Lower leg skin (tissue), 3 donors: Measurements from ENCODE around the gene ENDOU.

ENCODE experiments used
- POLR2A ChIP-seq, 2 donors: fragments of 450-650 bp; IDR thresholded peaks; one replicate each; pipeline ENCODE4 v1.6.1; 2016 to 2017; ENCODE audit warnings: antibody characterized with exemption in 2 of 2, mild to moderate bottlenecking in 1 of 2, moderate library complexity in 1 of 2
- TF ChIP-seq, protein P1 (sequence below), 3 donors: fragments of 450-650 bp; IDR thresholded peaks; one replicate each; pipeline ENCODE4 v1.5.1; 2016; ENCODE audit warnings: antibody characterized with exemption in 3 of 3, mild to moderate bottlenecking in 3 of 3, moderate library complexity in 2 of 3

DNA sequence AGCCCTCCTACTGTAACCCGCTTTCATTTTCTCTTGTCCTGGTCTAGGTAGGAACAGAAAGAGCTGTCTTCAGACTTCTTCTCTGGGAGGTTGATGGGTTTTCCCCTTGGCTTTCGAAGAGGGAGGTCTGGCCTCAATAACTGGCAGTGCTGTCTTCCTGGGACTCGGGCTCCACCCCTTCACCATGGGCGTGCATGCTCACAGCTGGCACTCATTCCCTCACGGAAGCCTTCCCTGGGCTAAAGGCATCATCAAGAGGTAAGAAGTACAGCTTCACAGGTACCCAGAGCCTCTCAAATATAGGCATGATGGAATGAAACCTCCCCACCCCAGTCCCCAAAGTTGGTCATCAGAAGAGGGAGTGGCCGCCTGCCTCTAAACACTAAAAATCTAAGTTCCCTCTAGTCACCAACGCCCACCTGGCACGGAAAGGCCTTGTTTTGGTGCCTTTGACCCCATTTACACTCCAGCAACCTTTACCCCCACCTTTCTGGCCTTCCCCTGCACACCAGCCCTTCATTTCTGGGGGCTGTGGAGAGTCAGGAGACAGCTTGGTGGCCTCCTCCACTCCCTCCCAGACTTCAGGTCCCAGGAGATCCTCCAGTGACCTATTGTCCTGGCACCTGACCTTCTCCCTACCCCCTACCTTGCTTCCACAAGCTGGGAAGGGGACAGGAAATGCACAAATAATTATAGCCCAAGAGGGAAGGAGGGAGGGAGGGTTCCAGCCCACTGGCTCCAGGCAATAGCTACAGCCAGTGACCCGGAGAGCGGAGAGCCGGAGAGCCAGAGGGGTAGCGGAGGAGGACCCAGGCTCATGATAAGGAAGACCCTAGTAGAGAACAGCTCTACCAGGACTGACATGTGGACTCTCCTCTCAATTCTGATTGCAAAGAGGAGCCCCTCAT lies 30.6 kb upstream of the ENDOU start:
- TF ChIP-seq, protein P1, sequence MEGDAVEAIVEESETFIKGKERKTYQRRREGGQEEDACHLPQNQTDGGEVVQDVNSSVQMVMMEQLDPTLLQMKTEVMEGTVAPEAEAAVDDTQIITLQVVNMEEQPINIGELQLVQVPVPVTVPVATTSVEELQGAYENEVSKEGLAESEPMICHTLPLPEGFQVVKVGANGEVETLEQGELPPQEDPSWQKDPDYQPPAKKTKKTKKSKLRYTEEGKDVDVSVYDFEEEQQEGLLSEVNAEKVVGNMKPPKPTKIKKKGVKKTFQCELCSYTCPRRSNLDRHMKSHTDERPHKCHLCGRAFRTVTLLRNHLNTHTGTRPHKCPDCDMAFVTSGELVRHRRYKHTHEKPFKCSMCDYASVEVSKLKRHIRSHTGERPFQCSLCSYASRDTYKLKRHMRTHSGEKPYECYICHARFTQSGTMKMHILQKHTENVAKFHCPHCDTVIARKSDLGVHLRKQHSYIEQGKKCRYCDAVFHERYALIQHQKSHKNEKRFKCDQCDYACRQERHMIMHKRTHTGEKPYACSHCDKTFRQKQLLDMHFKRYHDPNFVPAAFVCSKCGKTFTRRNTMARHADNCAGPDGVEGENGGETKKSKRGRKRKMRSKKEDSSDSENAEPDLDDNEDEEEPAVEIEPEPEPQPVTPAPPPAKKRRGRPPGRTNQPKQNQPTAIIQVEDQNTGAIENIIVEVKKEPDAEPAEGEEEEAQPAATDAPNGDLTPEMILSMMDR (IDR thresholded peaks at IDR 0.05): no peak
- no peak for TF ChIP-seq POLR2A (IDR thresholded peaks at IDR 0.05)
